Mesenchymal stem cell (in vitro differentiated cells and primary cell): ENCODE measurements around the gene GPBP1.

Experiments
- DNase-seq: peaks from one replicate; pipeline ENCODE4 v3.0.0-alpha.2; 2013
- H2AFZ ChIP-seq: one replicate; pipeline ENCODE4 v1.6.1; 2013; ENCODE audit warnings: low read depth, mild to moderate bottlenecking, control low read depth, inconsistent platforms, low read length, moderate library complexity
- H2AK5ac ChIP-seq: 2 replicates; pipeline ENCODE4 v1.6.1; 2013; ENCODE audit warnings: low read length, moderate library complexity, mild to moderate bottlenecking, inconsistent platforms; ENCODE audit not compliant: severe bottlenecking
- H2BK120ac ChIP-seq: one replicate; pipeline ENCODE4 v1.6.1; 2013; ENCODE audit warnings: low read depth, mild to moderate bottlenecking, inconsistent platforms, low read length, moderate library complexity
- H2BK12ac ChIP-seq, 2 experiments: one replicate each; pipeline ENCODE4 v1.6.1; 2013; ENCODE audit warnings: inconsistent platforms in 2 of 2, low read length in 2 of 2, mild to moderate bottlenecking in 2 of 2, moderate library complexity in 2 of 2, control low read depth in 1 of 2
- H2BK15ac ChIP-seq: one replicate; pipeline ENCODE4 v1.6.1; 2013; ENCODE audit warnings: mild to moderate bottlenecking, low read depth, inconsistent platforms; ENCODE audit not compliant: poor library complexity, severe bottlenecking
- H2BK5ac ChIP-seq: 2 replicates; pipeline ENCODE4 v1.6.1; 2013; ENCODE audit warnings: low read depth, mild to moderate bottlenecking, low read length, control low read depth, inconsistent platforms; ENCODE audit not compliant: poor library complexity, severe bottlenecking
- H3K14ac ChIP-seq, 2 experiments: one replicate each; pipeline ENCODE4 v1.6.1; 2013; ENCODE audit warnings: inconsistent platforms in 2 of 2, low read length in 2 of 2, control low read depth in 1 of 2, mild to moderate bottlenecking in 1 of 2, moderate library complexity in 1 of 2
- H3K18ac ChIP-seq, 2 experiments: one replicate each; pipeline ENCODE4 v1.6.1; 2013; ENCODE audit warnings: inconsistent platforms in 2 of 2, low read length in 2 of 2, control low read depth in 1 of 2, low read depth in 1 of 2, mild to moderate bottlenecking in 1 of 2
- H3K23ac ChIP-seq, 2 experiments: one replicate each; pipeline ENCODE4 v1.6.1; 2013; ENCODE audit warnings: inconsistent platforms in 2 of 2, low read length in 2 of 2, mild to moderate bottlenecking in 2 of 2, moderate library complexity in 2 of 2, control low read depth in 1 of 2
- H3K27ac ChIP-seq: 2 replicates; pipeline ENCODE4 v1.5.1; 2013; ENCODE audit warnings: mild to moderate bottlenecking, moderate library complexity, low read length, control low read depth, inconsistent platforms; ENCODE audit not compliant: poor library complexity, severe bottlenecking
- H3K27me3 ChIP-seq, 2 experiments: 2 replicates each; pipeline versions ENCODE4 v1.6.1 to v1.7.0; 2013; ENCODE audit warnings: low read length in 2 of 2, mild to moderate bottlenecking in 2 of 2, moderate library complexity in 2 of 2, control low read depth in 1 of 2, inconsistent platforms in 1 of 2; ENCODE audit not compliant: control insufficient read depth in 1 of 2, insufficient read depth in 1 of 2
- H3K36me3 ChIP-seq, 2 experiments: 2 replicates each; pipeline versions ENCODE4 v1.6.1 to v1.7.0; 2013; ENCODE audit warnings: low read length in 2 of 2, control low read depth in 1 of 2, inconsistent platforms in 1 of 2, low read depth in 1 of 2, mild to moderate bottlenecking in 1 of 2; ENCODE audit not compliant: insufficient read depth in 2 of 2, control insufficient read depth in 1 of 2
- H3K4ac ChIP-seq, 2 experiments: one replicate each; pipeline ENCODE4 v1.6.1; 2013; ENCODE audit warnings: inconsistent platforms in 2 of 2, low read length in 2 of 2, mild to moderate bottlenecking in 2 of 2, moderate library complexity in 2 of 2, control low read depth in 1 of 2, low read depth in 1 of 2
- H3K4me1 ChIP-seq: 2 replicates; pipeline ENCODE4 v1.6.1; 2013; ENCODE audit warnings: low read depth, low read length, control low read depth; ENCODE audit not compliant: control insufficient read depth, insufficient read depth
- H3K4me2 ChIP-seq: 2 replicates; pipeline ENCODE4 v1.6.1; 2013; ENCODE audit warnings: low read length, mild to moderate bottlenecking, inconsistent platforms; ENCODE audit not compliant: poor library complexity, severe bottlenecking
- H3K4me3 ChIP-seq, 2 experiments: 2 replicates each; pipeline versions ENCODE4 v1.5.1 to v1.7.0; 2013; ENCODE audit warnings: low read length in 2 of 2, mild to moderate bottlenecking in 2 of 2, control low read depth in 1 of 2, low read depth in 1 of 2; ENCODE audit not compliant: insufficient read depth in 1 of 2
- H3K79me1 ChIP-seq: replicated peaks from 2 replicates; pipeline ENCODE4 v1.6.1; 2013; ENCODE audit warnings: mild to moderate bottlenecking, control low read depth, low read length, inconsistent platforms; ENCODE audit not compliant: poor library complexity, severe bottlenecking
- H3K9ac ChIP-seq: 2 replicates; pipeline ENCODE4 v1.7.0; 2013; ENCODE audit warnings: mild to moderate bottlenecking, low read length, moderate library complexity
- H3K9me3 ChIP-seq: 2 replicates; pipeline ENCODE4 v1.7.0; 2013; ENCODE audit warnings: mild to moderate bottlenecking, low read length; ENCODE audit not compliant: control insufficient read depth
- H4K8ac ChIP-seq: one replicate; pipeline ENCODE4 v1.6.1; 2013; ENCODE audit warnings: inconsistent platforms, mild to moderate bottlenecking, low read length, moderate library complexity
- H4K91ac ChIP-seq: one replicate; pipeline ENCODE4 v1.6.1; 2013; ENCODE audit warnings: mild to moderate bottlenecking, low read length, inconsistent platforms
- WGBS: methylation state at CpG from one replicate; pipeline ENCODE4 v1.1.7; 2013; ENCODE audit warnings: mixed read lengths; 5-methylcytosine and 5-hydroxymethylcytosine counted together

GPBP1 gene

GRCh38 chr5:57249265-57249874 is 75.5 kb downstream of the GPBP1 start:
- H3K9me3 ChIP-seq, result no peaks in the 10 kb centered on the region
- H3K9ac ChIP-seq, result no peak overlapping the region
- no peak overlapping the region for H3K27ac ChIP-seq
- H3K4ac ChIP-seq, result no peak overlapping the region
- H4K91ac ChIP-seq, result no peak overlapping the region
- no peak overlapping the region for H2BK120ac ChIP-seq
- no peak overlapping the region for H2BK12ac ChIP-seq
- no peak overlapping the region for H2AK5ac ChIP-seq
- no peak overlapping the region for H2BK15ac ChIP-seq
- no peak overlapping the region for H3K4me2 ChIP-seq
- no peak overlapping the region for H2BK5ac ChIP-seq
- no peaks in the 10 kb centered on the region for H3K4me1 ChIP-seq
- no peak overlapping the region for H3K18ac ChIP-seq
- 100% methylated on average over 4 of the region's 8 CpGs for WGBS
- no peak overlapping the region for H3K23ac ChIP-seq
- DNase-seq, result no peak
- peaks cover 27 to 87% of the 10 kb centered on the region in 2 experiments for H3K36me3 ChIP-seq
- H2AFZ ChIP-seq, result no peak overlapping the region
- no peak overlapping the region for H3K14ac ChIP-seq
- no peak overlapping the region for H3K4me3 ChIP-seq
- H4K8ac ChIP-seq, result no peak overlapping the region
- H3K27me3 ChIP-seq, result no peaks in the 10 kb centered on the region
- H3K79me1 ChIP-seq, result peaks cover 19% of the 10 kb centered on the region

- Histone ChIP-seq H2BK15ac (no peak overlapping the region), H3K9ac (no peak overlapping the region), H2AFZ (no peak overlapping the region), H3K27me3 (no peaks in the 10 kb centered on the region), H4K8ac (no peak overlapping the region), H3K79me1 (peaks cover 15% of the 10 kb centered on the region), H3K14ac (no peak overlapping the region), H2AK5ac (no peak overlapping the region), H3K18ac (no peak overlapping the region), H3K4me3 (no peak overlapping the region), H3K36me3 (peaks cover 11 to 82% of the 10 kb centered on the region in 2 experiments), H3K4me1 (no peaks in the 10 kb centered on the region), H2BK12ac (no peak overlapping the region), H3K9me3 (no peaks in the 10 kb centered on the region), H3K4ac (no peak overlapping the region), H4K91ac (no peak overlapping the region), H2BK5ac (no peak overlapping the region), H3K27ac (no peak overlapping the region), H3K23ac (no peak overlapping the region), H3K4me2 (no peak overlapping the region), H2BK120ac (no peak overlapping the region)
- WGBS, result 94% methylated on average over 1 of the region's 4 CpGs
- no peak for DNase-seq
Observed at GRCh38 chr5:57258052-57258451, 84.2 kb downstream of the GPBP1 start.

- H3K27ac ChIP-seq, result no peak overlapping the region
- no peak overlapping the region for H2AFZ ChIP-seq
- no peak overlapping the region for H3K4me3 ChIP-seq
- H3K9me3 ChIP-seq, result no peaks in the 10 kb centered on the region
- H3K4me1 ChIP-seq, result no peaks in the 10 kb centered on the region
- no peaks in the 10 kb centered on the region for H3K27me3 ChIP-seq
- H3K18ac ChIP-seq, result no peak overlapping the region
- no peak overlapping the region for H2AK5ac ChIP-seq
- no peak overlapping the region for H4K91ac ChIP-seq
- H2BK12ac ChIP-seq, result no peak overlapping the region
- no peak overlapping the region for H2BK5ac ChIP-seq
- H2BK15ac ChIP-seq, result no peak overlapping the region
- no peak overlapping the region for H3K4me2 ChIP-seq
- no peak overlapping the region for H3K9ac ChIP-seq
- H4K8ac ChIP-seq, result no peak overlapping the region
- WGBS, result 91% methylated on average over 1 of the region's 1 CpG
- H3K23ac ChIP-seq, result no peak overlapping the region
- peaks cover 7 to 82% of the 10 kb centered on the region in 2 experiments for H3K36me3 ChIP-seq
- no peak for DNase-seq
- H3K79me1 ChIP-seq, result peaks cover 12% of the 10 kb centered on the region
- no peak overlapping the region for H3K4ac ChIP-seq
- H3K14ac ChIP-seq, result no peak overlapping the region
- no peak overlapping the region for H2BK120ac ChIP-seq
Observed at GRCh38 chr5:57258943-57259342, 85.1 kb downstream of the GPBP1 start.

GRCh38 chr5:57259704-57260103 is 85.8 kb downstream of the GPBP1 start:
- H3K27ac ChIP-seq, result no peak overlapping the region
- H3K14ac ChIP-seq, result no peak overlapping the region
- no peak overlapping the region for H2BK5ac ChIP-seq
- no peaks in the 10 kb centered on the region for H3K4me1 ChIP-seq
- no peak overlapping the region for H3K4me3 ChIP-seq
- peak; percentile 12 for DNase-seq
- no peak overlapping the region for H4K8ac ChIP-seq
- no peak overlapping the region for H3K9ac ChIP-seq
- H2AFZ ChIP-seq, result no peak overlapping the region
- H4K91ac ChIP-seq, result no peak overlapping the region
- no peak overlapping the region for H2AK5ac ChIP-seq
- no peak overlapping the region for H3K18ac ChIP-seq
- no peak overlapping the region for H3K23ac ChIP-seq
- peaks cover 6 to 80% of the 10 kb centered on the region in 2 experiments for H3K36me3 ChIP-seq
- H3K9me3 ChIP-seq, result no peaks in the 10 kb centered on the region
- H3K27me3 ChIP-seq, result no peaks in the 10 kb centered on the region
- H2BK12ac ChIP-seq, result no peak overlapping the region
- H2BK120ac ChIP-seq, result no peak overlapping the region
- H3K4ac ChIP-seq, result no peak overlapping the region
- no peak overlapping the region for H3K4me2 ChIP-seq
- no peak overlapping the region for H2BK15ac ChIP-seq
- H3K79me1 ChIP-seq, result peaks cover 12% of the 10 kb centered on the region
